ENCODE data around the gene NDE1. TPM values are rescaled to one million over a fixed set of nuclear protein-coding genes. Genes with fewer than 3 reads are reported as not detected.

Gene NDE1
- total and polyA plus RNA-seq, 2 donors (not counting 1 experiment from before 2014, with no cell fraction given), result 33.5 to 149 TPM

DNA sequence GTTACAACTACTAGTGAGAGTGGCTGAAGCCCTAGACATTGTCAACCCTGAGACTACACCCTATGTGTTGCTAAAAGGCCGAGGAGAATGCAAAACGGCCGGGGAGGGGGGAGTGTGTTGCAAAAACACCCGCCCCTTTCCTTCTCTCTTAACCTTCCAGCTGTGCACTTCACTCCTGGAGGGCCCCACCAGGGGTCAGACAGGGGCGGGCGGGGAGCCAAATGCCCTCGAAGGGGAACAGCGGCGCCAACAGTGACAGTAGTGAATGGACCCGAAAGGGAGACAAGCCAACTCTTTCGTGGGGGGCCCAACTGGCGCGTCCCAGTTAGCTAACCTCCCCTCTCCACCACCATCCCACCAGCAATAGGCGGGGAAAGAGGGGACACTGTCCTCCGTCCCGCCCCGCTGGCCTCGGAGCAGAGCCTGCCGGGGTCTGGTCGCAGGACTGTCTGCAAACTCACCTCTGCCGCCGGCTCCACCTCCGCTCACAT lies 7.4 kb upstream of the NDE1 start:
- ChIA-PET CTCF (interaction anchor here (0.6 to 4.2 kb wide), 30 partner anchors 9 to 810 kb away, joined by 3 to 57 read pairs (median 4); no protein-coding TSS in a partner anchor), POLR2A (interaction anchor here (0.7 to 2.9 kb wide), 9 partner anchors 8 to 208 kb away, joined by 3 to 36 read pairs (median 4); partner anchors contain the start of gene BMERB1)
- Histone ChIP-seq H3K27me3 (replicated peaks in 1 of 4; ENCODE audit: control extremely low read depth in 1 of 4, control insufficient read depth in 3 of 4, insufficient read depth in 4 of 4, low read length in 3 of 4) (no peaks in the 10 kb centered on the region), H4K20me1 (ENCODE audit: control insufficient read depth, insufficient read depth, low read length, poor library complexity, severe bottlenecking) (no peaks in the 10 kb centered on the region), H3K36me3 (replicated peaks in 1 of 2; ENCODE audit: control extremely low read depth in 1 of 2, control insufficient read depth in 1 of 2, extremely low read depth in 1 of 2, insufficient read depth in 2 of 2, low read length in 1 of 2) (peaks cover 0 to 17% of the 10 kb centered on the region in 2 experiments), H3K4me1 (ENCODE audit: control insufficient read depth in 2 of 2, insufficient read depth in 2 of 2, low read length in 2 of 2) (peaks cover 47 to 52% of the 10 kb centered on the region in 2 donors), H3K9ac (ENCODE audit: low read length) (peak overlapping the region; percentile 90), H3K79me2 (ENCODE audit: control insufficient read depth, insufficient read depth, low read length) (peaks cover 42% of the 10 kb centered on the region), H3K4me2 (replicated peaks; ENCODE audit: low read depth, low read length, poor library complexity, severe bottlenecking) (peak overlapping the region; percentile 71), H3K27ac (ENCODE audit: low read length in 2 of 2) (peak overlapping the region; percentile 83 to 100), H3K4me3 (ENCODE audit: control extremely low read depth in 1 of 5, extremely low read depth in 1 of 5, insufficient read depth in 1 of 5, low read depth in 2 of 5, low read length in 4 of 5) (peak overlapping the region; percentile 87 to 96 (median 90)), H3K9me3 (ENCODE audit: control extremely low read depth in 1 of 3, control insufficient read depth in 2 of 3, insufficient read depth in 1 of 3, low read length in 2 of 3) (no peaks in the 10 kb centered on the region), H2AFZ (ENCODE audit: insufficient read depth, low read depth, low read length, poor library complexity, severe bottlenecking) (peak overlapping the region; percentile 68)
- TF ChIP-seq, protein P1, sequence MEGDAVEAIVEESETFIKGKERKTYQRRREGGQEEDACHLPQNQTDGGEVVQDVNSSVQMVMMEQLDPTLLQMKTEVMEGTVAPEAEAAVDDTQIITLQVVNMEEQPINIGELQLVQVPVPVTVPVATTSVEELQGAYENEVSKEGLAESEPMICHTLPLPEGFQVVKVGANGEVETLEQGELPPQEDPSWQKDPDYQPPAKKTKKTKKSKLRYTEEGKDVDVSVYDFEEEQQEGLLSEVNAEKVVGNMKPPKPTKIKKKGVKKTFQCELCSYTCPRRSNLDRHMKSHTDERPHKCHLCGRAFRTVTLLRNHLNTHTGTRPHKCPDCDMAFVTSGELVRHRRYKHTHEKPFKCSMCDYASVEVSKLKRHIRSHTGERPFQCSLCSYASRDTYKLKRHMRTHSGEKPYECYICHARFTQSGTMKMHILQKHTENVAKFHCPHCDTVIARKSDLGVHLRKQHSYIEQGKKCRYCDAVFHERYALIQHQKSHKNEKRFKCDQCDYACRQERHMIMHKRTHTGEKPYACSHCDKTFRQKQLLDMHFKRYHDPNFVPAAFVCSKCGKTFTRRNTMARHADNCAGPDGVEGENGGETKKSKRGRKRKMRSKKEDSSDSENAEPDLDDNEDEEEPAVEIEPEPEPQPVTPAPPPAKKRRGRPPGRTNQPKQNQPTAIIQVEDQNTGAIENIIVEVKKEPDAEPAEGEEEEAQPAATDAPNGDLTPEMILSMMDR (IDR thresholded peaks at IDR 0.05), result peak; percentile 79
- no peak for TF ChIP-seq EZH2 (IDR thresholded peaks at IDR 0.05; ENCODE audit: borderline replicate concordance, insufficient read depth, low read depth, low read length, poor library complexity, severe bottlenecking)
- no peaks in the 10 kb centered on the region for H3K27me3 Mint-ChIP-seq
- no peaks in the 10 kb centered on the region for H3K9me3 Mint-ChIP-seq (ENCODE audit: insufficient read depth)
- H3K27ac Mint-ChIP-seq, result peak overlapping the region; percentile 98
- peaks cover 55% of the 10 kb centered on the region for H3K4me1 Mint-ChIP-seq
- H3K4me3 Mint-ChIP-seq, result peak overlapping the region; percentile 95
- intact Hi-C loops (cut with micrococcal nuclease), result loop anchor here (1.0 to 5.0 kb wide), 4 partner anchors 8 to 215 kb away; partner anchors contain the start of gene NDE1
- peak; percentile 95 for DNase-seq
- under 1% methylated on average over 19 of the region's 23 CpGs for WGBS (ENCODE audit: insufficient coverage)
- ATAC-seq (ENCODE audit: low read depth), result peak; percentile 75
